Epithelial cell of proximal tubule (primary cell): Measurements from ENCODE around the gene PRR35. TPM values are rescaled to one million over a fixed set of nuclear protein-coding genes. Genes with fewer than 3 reads are reported as not detected.
A peak's percentile ranks its signal among the peaks of the same experiment; 100 is the strongest.
"Not testable (repeated sequence)": the region's sequence is repeated elsewhere in the genome, so short reads cannot be mapped to it uniquely, and the experiment has no call there.

Experiments used
- DNase-seq: peaks from one replicate; pipeline ENCODE4 v3.0.0-alpha.2; 2011; ENCODE audit warnings: low read depth
- H3K4me3 ChIP-seq: 2 replicates; pipeline ENCODE4 v1.5.1; 2011; ENCODE audit warnings: low read depth, mild to moderate bottlenecking, low read length
- CTCF ChIP-seq: conservative IDR thresholded peaks from 2 replicates; pipeline ENCODE4 v1.5.1; 2012; ENCODE audit warnings: low read depth, mild to moderate bottlenecking, low read length
- total RNA-seq: library from RNA; depleted of rRNA; stranded (reverse); fragments of >200 nt; gene quantifications from 2 replicates; pipeline ENCODE4 v1.2.3, GENCODE V29; 2015

PRR35 gene
- total RNA-seq, 1 donor from 2014 or later, result not detected

- DNase-seq, result no peak
- no peak for TF ChIP-seq CTCF
- H3K4me3 ChIP-seq, result no peak overlapping the region
These were observed 33.6 kb downstream of the PRR35 start for GRCh38 chr16:593807-594206.

- no peak overlapping the region for H3K4me3 ChIP-seq
- DNase-seq, result no peak
- no peak for TF ChIP-seq CTCF
These were observed 34.9 kb downstream of the PRR35 start for GRCh38 chr16:595094-595528.

- DNase-seq, result no peak
- TF ChIP-seq CTCF, result no peak
- H3K4me3 ChIP-seq, result no peak overlapping the region
These were observed 35.9 kb downstream of the PRR35 start for GRCh38 chr16:595942-596735.

GRCh38 chr16:596736-597060 lies 36.5 kb downstream of the PRR35 start:
- no peak for DNase-seq
- H3K4me3 ChIP-seq, result no peak overlapping the region
- TF ChIP-seq CTCF, result no peak

GRCh38 chr16:597655-598054 lies 37.5 kb downstream of the PRR35 start:
- DNase-seq, H3K4me3 ChIP-seq: not testable (repeated sequence)

GRCh38 chr16:598823-599739 lies 38.9 kb downstream of the PRR35 start:
- no peak for TF ChIP-seq CTCF
- no peak for DNase-seq
- H3K4me3 ChIP-seq, result no peak overlapping the region

- no peak for DNase-seq
- no peak overlapping the region for H3K4me3 ChIP-seq
- TF ChIP-seq CTCF, result peak; percentile 44
These were observed 40.6 kb downstream of the PRR35 start for GRCh38 chr16:600781-601180.
